SK-N-SH (cell line): ENCODE results near the gene SPTBN5. TPM values are rescaled to one million over a fixed set of nuclear protein-coding genes. Genes with fewer than 3 reads are reported as not detected.

Experiments
- CTCF ChIA-PET: fragments of 300-600, 350-600 bp; formaldehyde crosslinking; extraction: SDS; loops from one replicate; lab custom pipeline; 2021; lab: Yijun Ruan, JAX
- POLR2A ChIA-PET: fragments of 350-600 bp; sonication (Branson Sonifier 250); formaldehyde crosslinking; extraction: SDS; loops from one replicate; lab custom pipeline; 2020; ENCODE audit warnings: antibody characterized with exemption, inconsistent platforms; lab: Yijun Ruan, JAX
- DNase-seq: peaks from one replicate; pipeline ENCODE4 v3.0.0; 2012
- H2AFZ ChIP-seq: fragments of 200-600 bp; sonication (generic); 2 replicates; pipeline ENCODE4 v1.8.1; 2016; ENCODE audit warnings: antibody characterized with exemption, mild to moderate bottlenecking, low read depth
- H3F3A ChIP-seq: fragments of 200-600 bp; sonication (generic); replicated peaks from 2 replicates; pipeline ENCODE3; 2016; ENCODE audit warnings: antibody characterized with exemption, mild to moderate bottlenecking; ENCODE audit not compliant: insufficient read depth
- H3K27ac ChIP-seq, 2 experiments: fragments of 200-500 bp in 1 of 2; fragments of 200-600 bp in 1 of 2; sonication (Bioruptor generic) in 1 of 2; sonication (generic), shearing (Covaris generic) in 1 of 2; 2 replicates each; pipeline versions ENCODE4 v1.5.1 to v1.6.1; 2014 to 2016; ENCODE audit warnings: low read depth in 2 of 2, inconsistent platforms in 1 of 2, low read length in 1 of 2, mild to moderate bottlenecking in 1 of 2, mixed read lengths in 1 of 2
- H3K27me3 ChIP-seq: fragments of 200-600 bp; sonication (generic), shearing (Covaris generic); 2 replicates; pipeline ENCODE4 v1.6.1; 2016; ENCODE audit warnings: mixed run types; ENCODE audit not compliant: insufficient read depth
- H3K36me3 ChIP-seq, 2 experiments: fragments of 200-500 bp in 1 of 2; fragments of 200-600 bp in 1 of 2; sonication (Bioruptor generic) in 1 of 2; sonication (generic) in 1 of 2; replicated peaks in 1 of 2; 2 replicates each; pipeline versions ENCODE3 to v1.5.1; 2014 to 2016; ENCODE audit warnings: low read length in 1 of 2, mild to moderate bottlenecking in 1 of 2; ENCODE audit not compliant: insufficient read depth in 2 of 2, control insufficient read depth in 1 of 2
- H3K4me1 ChIP-seq, 2 experiments: fragments of 200-500 bp in 1 of 2; fragments of 200-600 bp in 1 of 2; sonication (Bioruptor generic) in 1 of 2; sonication (generic), shearing (Covaris generic) in 1 of 2; 2 replicates each; pipeline versions ENCODE4 v1.5.1 to v1.6.1; 2014 to 2016; ENCODE audit warnings: low read depth in 1 of 2, low read length in 1 of 2, mixed run types in 1 of 2; ENCODE audit not compliant: insufficient read depth in 2 of 2, control insufficient read depth in 1 of 2
- H3K4me2 ChIP-seq: fragments of 200-600 bp; sonication (generic), shearing (Covaris generic); 2 replicates; pipeline ENCODE4 v1.6.1; 2017; ENCODE audit warnings: mixed run types
- H3K4me3 ChIP-seq, 2 experiments: fragments of 200-500 bp in 1 of 2; fragments of 200-600 bp in 1 of 2; sonication (Bioruptor generic) in 1 of 2; sonication (generic), shearing (Covaris generic) in 1 of 2; 2 replicates each; pipeline versions ENCODE4 v1.5.1 to v1.8.1; 2014 to 2016; ENCODE audit warnings: low read depth in 2 of 2, inconsistent platforms in 1 of 2, low read length in 1 of 2, mild to moderate bottlenecking in 1 of 2, mixed read lengths in 1 of 2, moderate library complexity in 1 of 2
- H3K79me2 ChIP-seq: fragments of 200-600 bp; sonication (generic); 2 replicates; pipeline ENCODE4 v1.8.1; 2017; ENCODE audit warnings: mild to moderate bottlenecking; ENCODE audit not compliant: insufficient read depth
- H3K9ac ChIP-seq: fragments of 200-600 bp; sonication (generic); 2 replicates; pipeline ENCODE4 v1.6.1; 2017; ENCODE audit warnings: mixed run types
- H3K9me2 ChIP-seq: fragments of 200-600 bp; sonication (generic); 2 replicates; pipeline ENCODE4 v1.6.1; 2017; ENCODE audit warnings: mixed run types
- H3K9me3 ChIP-seq: fragments of 200-600 bp; sonication (generic); 2 replicates; pipeline ENCODE4 v1.6.1; 2017; ENCODE audit warnings: mixed run types, mild to moderate bottlenecking, moderate library complexity
- H4K20me1 ChIP-seq: fragments of 200-600 bp; sonication (generic); 2 replicates; pipeline ENCODE4 v1.6.1; 2017; ENCODE audit warnings: mild to moderate bottlenecking, mixed run types; ENCODE audit not compliant: insufficient read depth
- ELF1 ChIP-seq: IDR thresholded peaks from 2 replicates; pipeline ENCODE4 v1.4.0; 2012
- EP300 ChIP-seq, 2 experiments: IDR thresholded peaks; 2 replicates each; pipeline versions ENCODE4 v1.4.0 to v1.6.1; 2012; ENCODE audit warnings: borderline replicate concordance in 1 of 2, low read depth in 1 of 2, low read length in 1 of 2
- EZH2phosphoT487 ChIP-seq: fragments of 200-600 bp; sonication (generic); IDR thresholded peaks from 2 replicates; pipeline ENCODE4 v1.6.1; 2017; ENCODE audit warnings: low read depth, mixed run types, mild to moderate bottlenecking, antibody characterized with exemption, moderate library complexity, borderline replicate concordance
- FOSL2 ChIP-seq: IDR thresholded peaks from 2 replicates; pipeline ENCODE4 v1.4.0; 2012; ENCODE audit warnings: low read depth, mild to moderate bottlenecking, moderate library complexity, borderline replicate concordance
- FOXJ3 ChIP-seq: sonication (generic); formaldehyde crosslinking; IDR thresholded peaks from 2 replicates; pipeline ENCODE4 v1.5.1; 2020; ENCODE audit warnings: mild to moderate bottlenecking, missing genetic modification reagents
- FOXM1 ChIP-seq: IDR thresholded peaks from 2 replicates; pipeline ENCODE4 v1.4.0; 2012; ENCODE audit warnings: low read depth, mild to moderate bottlenecking
- IRF3 ChIP-seq: fragments of 150-350 bp; IDR thresholded peaks from 2 replicates; pipeline ENCODE4 v1.6.1; 2016; ENCODE audit warnings: mild to moderate bottlenecking, low read depth, low read length
- JUND ChIP-seq: IDR thresholded peaks from 2 replicates; pipeline ENCODE4 v1.4.0; 2012
- MAX ChIP-seq: IDR thresholded peaks from 2 replicates; pipeline ENCODE4 v1.4.0; 2012; ENCODE audit warnings: low read depth
- MEF2A ChIP-seq: IDR thresholded peaks from 2 replicates; pipeline ENCODE4 v1.4.0; 2012; ENCODE audit warnings: low read depth, borderline replicate concordance
- MXI1 ChIP-seq: IDR thresholded peaks from 2 replicates; pipeline ENCODE4 v1.6.1; 2012; ENCODE audit warnings: mild to moderate bottlenecking, low read depth, low read length, improper control_type of control experiment
- NFIC ChIP-seq: IDR thresholded peaks from 2 replicates; pipeline ENCODE4 v1.4.0; 2012; ENCODE audit warnings: borderline replicate concordance
- NRF1 ChIP-seq: IDR thresholded peaks from 2 replicates; pipeline ENCODE4 v1.6.1; 2012; ENCODE audit warnings: low read depth, mild to moderate bottlenecking, low read length
- PBX3 ChIP-seq: IDR thresholded peaks from 2 replicates; pipeline ENCODE4; 2012
- POLR2AphosphoS5 ChIP-seq: IDR thresholded peaks from 2 replicates; pipeline ENCODE4 v1.6.1; 2012; ENCODE audit warnings: low read depth, low read length
- RAD21 ChIP-seq: IDR thresholded peaks from 2 replicates; pipeline ENCODE4 v1.6.1; 2012; ENCODE audit warnings: mild to moderate bottlenecking, low read length
- REST ChIP-seq: IDR thresholded peaks from 2 replicates; pipeline ENCODE4 v1.6.1; 2012; ENCODE audit warnings: mild to moderate bottlenecking, low read depth, low read length, moderate library complexity
- RFX5 ChIP-seq: IDR thresholded peaks from 2 replicates; pipeline ENCODE4 v1.6.1; 2012; ENCODE audit warnings: mild to moderate bottlenecking, improper control_type of control experiment, low read length
- RXRA ChIP-seq: IDR thresholded peaks from 2 replicates; pipeline ENCODE4 v1.4.0; 2012; ENCODE audit warnings: low read depth, mild to moderate bottlenecking, borderline replicate concordance
- SIN3A ChIP-seq: IDR thresholded peaks from 2 replicates; pipeline ENCODE4 v1.6.1; 2012; ENCODE audit warnings: low read depth, mild to moderate bottlenecking, low read length, moderate library complexity, borderline replicate concordance
- TAF1 ChIP-seq: IDR thresholded peaks from 2 replicates; pipeline ENCODE4 v1.6.1; 2012; ENCODE audit warnings: low read depth, mild to moderate bottlenecking, low read length, moderate library complexity, borderline replicate concordance
- TCF12 ChIP-seq: IDR thresholded peaks from 2 replicates; pipeline ENCODE4 v1.4.0; 2012
- TEAD4 ChIP-seq: IDR thresholded peaks from 2 replicates; pipeline ENCODE4 v1.4.0; 2012; ENCODE audit warnings: mild to moderate bottlenecking, borderline replicate concordance; ENCODE audit not compliant: insufficient read depth
- USF1 ChIP-seq: IDR thresholded peaks from 2 replicates; pipeline ENCODE4 v1.4.0; 2012; ENCODE audit warnings: low read depth, borderline replicate concordance
- USF2 ChIP-seq: fragments of 150-350 bp; IDR thresholded peaks from 2 replicates; pipeline ENCODE4 v1.6.1; 2017; ENCODE audit warnings: antibody characterized with exemption, low read length, low read depth, borderline replicate concordance
- WGBS: methylation state at CpG from one replicate; pipeline ENCODE4 v1.1.6; 2017; ENCODE audit warnings: low lambda C conversion rate; 5-methylcytosine and 5-hydroxymethylcytosine counted together
- polyA plus RNA-seq, 3 experiments: library from polyadenylated mRNA; depleted of rRNA; stranded (reverse); fragments of >200 nt; gene quantifications; 2 replicates each; pipeline ENCODE4 v1.2.3, GENCODE V29; 2012

Gene SPTBN5
- polyA plus RNA-seq, 1 of the 3 experiments (the other 2 are of a cell fraction): 0.23 TPM

GRCh38 chr15:41940441-41940857 lies 46.6 kb upstream of the SPTBN5 start:
- Histone ChIP-seq H3F3A (peaks cover 34% of the 10 kb centered on the region), H3K4me2 (peak overlapping the region; percentile 29), H4K20me1 (no peaks in the 10 kb centered on the region), H3K4me1 (peaks cover 7 to 43% of the 10 kb centered on the region in 2 experiments; a peak in 3 of 4 replicates), H3K27me3 (no peaks in the 10 kb centered on the region), H2AFZ (no peak overlapping the region), H3K79me2 (peaks cover 28% of the 10 kb centered on the region; the same call in 1 of the 2 replicates), H3K9ac (no peak overlapping the region), H3K9me3 (no peaks in the 10 kb centered on the region), H3K4me3 (no peak overlapping the region), H3K27ac (peak overlapping the region in 1 of 2 experiments; percentile 59; a peak in 2 of 4 replicates), H3K36me3 (peaks cover 0 to 3% of the 10 kb centered on the region in 2 experiments), H3K9me2 (no peaks in the 10 kb centered on the region)
- WGBS: 27% methylated on average over 12 of the region's 13 CpGs
- peak; percentile 84 for TF ChIP-seq JUND
- peak; percentile 85 for TF ChIP-seq TCF12
- TF ChIP-seq NFIC: peak; percentile 49; the same call in 1 of the 2 replicates
- TF ChIP-seq EP300 (IDR thresholded peaks at IDR 0.05; ENCODE audit: borderline replicate concordance in 1 of 2, low read depth in 1 of 2, low read length in 1 of 2): peak in 1 of 2 experiments; percentile 79; a peak in 1 of 4 replicates
- no peak for TF ChIP-seq RFX5
- TF ChIP-seq TEAD4: peak; percentile 68; the same call in 1 of the 2 replicates
- TF ChIP-seq FOSL2: peak; percentile 93
- no peak for TF ChIP-seq TAF1
- TF ChIP-seq RXRA: no peak
- no peak for TF ChIP-seq EZH2phosphoT487
- TF ChIP-seq RAD21: no peak
- peak; percentile 93 for TF ChIP-seq MAX
- no peak for TF ChIP-seq REST
- TF ChIP-seq ELF1: no peak
- no peak for TF ChIP-seq USF1
- TF ChIP-seq NRF1: no peak
- peak; percentile 36; the same call in 1 of the 2 replicates for TF ChIP-seq SIN3A
- TF ChIP-seq PBX3: peak; percentile 91
- no peak for TF ChIP-seq MXI1
- no peak for TF ChIP-seq FOXM1
- no peak for TF ChIP-seq USF2
- peak; percentile 46; the same call in 1 of the 2 replicates for TF ChIP-seq MEF2A
- TF ChIP-seq FOXJ3: no peak
- TF ChIP-seq IRF3: no peak
- 0 out of 2 replicates have a peak, but pooled peaks have one; percentile 17 for TF ChIP-seq POLR2AphosphoS5
- DNase-seq: no peak
- ChIA-PET CTCF (interaction anchor here (1.6 to 1.8 kb wide), 2 partner anchors 36 to 49 kb away, joined by 4 to 6 read pairs; no protein-coding TSS in a partner anchor), POLR2A (interaction anchor here (0.6 kb wide), 1 partner anchor 12 kb away, joined by 5 read pairs; no protein-coding TSS in a partner anchor)
